GM13976 (cell line): ENCODE data around the gene AGBL4.

Experiments
- DNase-seq: peaks from one replicate; pipeline ENCODE4 v3.0.0; 2012; ENCODE audit warnings: low spot score
- in situ Hi-C: fragments of 300-500 bp; cut with MboI; formaldehyde crosslinking; loops from one replicate; pipeline ENCODE4 v1.12.0; 2022; ENCODE audit warnings: low sequenced_read_pairs, mixed read lengths, inconsistent platforms; ENCODE audit not compliant: unreplicated experiment
- TF ChIP-seq, protein P1 (sequence below): IDR thresholded peaks from 2 replicates; pipeline ENCODE4 v1.5.1; 2012; ENCODE audit warnings: borderline replicate concordance, mild to moderate bottlenecking; ENCODE audit not compliant: insufficient read depth; ENCODE audit errors: extremely low read depth, missing control alignments, control extremely low read depth

Gene AGBL4

DNA sequence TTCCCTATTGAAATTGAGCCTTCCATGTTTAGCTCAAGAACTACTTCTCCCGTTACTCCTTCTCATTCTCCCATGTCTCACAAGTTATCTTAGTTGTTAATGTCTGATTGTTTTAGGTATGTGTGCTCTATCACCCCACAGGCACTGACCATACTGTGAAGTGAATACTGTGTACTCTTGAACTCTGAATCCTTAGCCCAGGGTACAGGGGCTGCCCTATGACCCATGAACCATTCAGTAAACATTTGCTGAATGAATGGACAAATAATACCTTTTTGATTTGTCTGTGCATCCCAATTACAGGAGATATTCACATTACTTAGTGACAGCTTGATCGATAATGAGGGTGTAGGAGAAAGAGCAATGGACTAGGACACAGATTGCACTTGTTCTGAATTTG, 1077.7 kb downstream of the AGBL4 start:
- DNase-seq: no peak
- in situ Hi-C loops: no loop called here
- TF ChIP-seq, protein P1, sequence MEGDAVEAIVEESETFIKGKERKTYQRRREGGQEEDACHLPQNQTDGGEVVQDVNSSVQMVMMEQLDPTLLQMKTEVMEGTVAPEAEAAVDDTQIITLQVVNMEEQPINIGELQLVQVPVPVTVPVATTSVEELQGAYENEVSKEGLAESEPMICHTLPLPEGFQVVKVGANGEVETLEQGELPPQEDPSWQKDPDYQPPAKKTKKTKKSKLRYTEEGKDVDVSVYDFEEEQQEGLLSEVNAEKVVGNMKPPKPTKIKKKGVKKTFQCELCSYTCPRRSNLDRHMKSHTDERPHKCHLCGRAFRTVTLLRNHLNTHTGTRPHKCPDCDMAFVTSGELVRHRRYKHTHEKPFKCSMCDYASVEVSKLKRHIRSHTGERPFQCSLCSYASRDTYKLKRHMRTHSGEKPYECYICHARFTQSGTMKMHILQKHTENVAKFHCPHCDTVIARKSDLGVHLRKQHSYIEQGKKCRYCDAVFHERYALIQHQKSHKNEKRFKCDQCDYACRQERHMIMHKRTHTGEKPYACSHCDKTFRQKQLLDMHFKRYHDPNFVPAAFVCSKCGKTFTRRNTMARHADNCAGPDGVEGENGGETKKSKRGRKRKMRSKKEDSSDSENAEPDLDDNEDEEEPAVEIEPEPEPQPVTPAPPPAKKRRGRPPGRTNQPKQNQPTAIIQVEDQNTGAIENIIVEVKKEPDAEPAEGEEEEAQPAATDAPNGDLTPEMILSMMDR: no peak

DNA sequence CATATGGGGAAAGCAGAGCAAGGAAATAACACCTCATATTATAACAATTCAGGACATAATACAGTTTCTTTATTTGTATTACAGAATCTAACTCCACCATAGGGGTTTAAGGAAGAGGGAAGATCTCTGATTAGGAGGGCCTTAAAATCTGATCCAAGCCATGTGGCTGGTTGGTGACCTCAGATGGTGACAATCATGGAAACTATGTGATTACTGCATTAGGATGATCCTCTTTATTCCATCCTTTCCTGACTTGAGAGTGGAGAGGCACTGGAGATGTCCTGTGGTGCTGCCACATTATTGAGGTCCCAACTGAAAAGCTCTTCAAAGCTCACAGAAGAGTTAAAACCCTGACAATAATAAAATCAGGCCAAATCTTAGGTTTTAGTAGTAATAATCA, 1078.9 kb downstream of the AGBL4 start:
- no peak for DNase-seq

DNA sequence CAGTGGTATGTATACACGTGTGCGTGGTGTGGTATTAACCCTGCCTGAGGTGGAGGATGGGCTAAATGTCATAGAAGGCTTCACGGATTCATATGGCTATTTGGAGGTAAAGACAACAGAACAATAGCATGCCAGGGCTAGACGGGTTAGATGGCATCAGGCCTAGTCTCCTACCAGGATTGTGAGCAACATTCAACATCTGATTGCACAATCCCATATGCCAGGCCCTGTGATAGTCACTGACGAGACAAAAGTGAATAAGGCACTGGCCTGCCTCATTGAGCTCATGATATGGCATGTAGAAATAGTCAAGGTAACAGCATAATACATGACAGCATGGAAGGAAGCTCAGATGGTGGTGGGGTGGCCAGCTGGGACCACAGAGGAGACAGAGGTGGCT, 1079.9 kb downstream of the AGBL4 start:
- TF ChIP-seq, protein P1: no peak
- in situ Hi-C loops: no loop called here
- no peak for DNase-seq

More for the DNA sequence above, 1078.9 kb downstream of the AGBL4 start:
- in situ Hi-C loops: no loop called here
- TF ChIP-seq, protein P1: no peak

DNA sequence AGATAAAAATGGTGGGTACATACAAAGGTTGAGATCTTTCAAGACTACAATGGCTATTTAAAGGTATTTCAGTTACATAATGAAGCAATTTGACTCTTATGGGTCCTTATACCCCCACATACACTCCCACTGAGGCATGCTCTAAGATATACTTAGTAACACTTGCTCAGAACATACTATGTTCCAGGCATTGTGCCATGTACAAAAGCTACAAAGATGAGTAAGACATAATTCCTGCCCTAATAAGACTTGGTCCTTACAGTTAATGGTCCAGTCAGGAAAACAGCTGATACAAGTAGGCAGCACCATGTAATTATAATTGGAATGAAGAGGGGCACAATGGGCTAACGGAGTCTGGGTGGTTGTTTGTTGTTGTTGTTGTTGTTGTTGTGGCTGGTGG, 1080.4 kb downstream of the AGBL4 start:
- no peak for DNase-seq
- TF ChIP-seq, protein P1: no peak
- in situ Hi-C loops: no loop called here

DNA sequence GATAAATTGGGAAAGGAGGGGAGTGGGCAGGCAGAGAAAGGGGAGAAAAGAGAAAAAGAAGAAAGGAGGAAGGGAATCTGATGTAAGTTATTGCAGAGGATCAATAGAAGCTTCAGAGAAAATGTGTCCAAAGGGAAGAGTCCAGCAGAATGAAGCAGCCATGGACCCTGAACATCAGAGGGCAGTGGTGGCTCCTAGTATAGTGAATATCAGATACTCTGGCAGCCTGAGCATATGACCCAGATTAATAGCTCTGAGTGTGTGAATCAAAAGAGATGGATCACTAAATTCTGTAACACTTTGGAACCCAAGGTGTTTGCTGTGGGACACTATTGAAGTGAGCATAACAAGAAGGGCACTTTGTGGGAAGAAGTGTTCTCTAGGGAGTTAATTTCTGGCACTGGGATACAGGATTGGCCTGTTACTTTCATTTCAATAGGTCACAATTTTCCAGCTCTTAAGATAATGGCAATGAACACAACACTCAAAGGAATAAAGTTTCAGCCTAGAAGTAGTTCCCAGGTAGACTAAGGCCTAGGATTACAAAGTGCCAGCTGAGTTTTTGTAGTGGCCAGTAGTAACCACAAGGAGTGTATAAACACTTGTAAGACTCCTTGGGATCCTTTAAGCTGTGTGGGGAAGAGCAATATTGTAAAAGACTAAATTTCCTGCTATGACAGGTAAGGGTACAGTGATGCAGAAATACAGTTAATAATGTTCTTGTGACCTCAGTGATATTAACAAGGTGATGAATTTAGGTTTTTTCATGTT, 1082.6 kb downstream of the AGBL4 start:
- in situ Hi-C loops: no loop called here
- DNase-seq: no peak
- TF ChIP-seq, protein P1: no peak

DNA sequence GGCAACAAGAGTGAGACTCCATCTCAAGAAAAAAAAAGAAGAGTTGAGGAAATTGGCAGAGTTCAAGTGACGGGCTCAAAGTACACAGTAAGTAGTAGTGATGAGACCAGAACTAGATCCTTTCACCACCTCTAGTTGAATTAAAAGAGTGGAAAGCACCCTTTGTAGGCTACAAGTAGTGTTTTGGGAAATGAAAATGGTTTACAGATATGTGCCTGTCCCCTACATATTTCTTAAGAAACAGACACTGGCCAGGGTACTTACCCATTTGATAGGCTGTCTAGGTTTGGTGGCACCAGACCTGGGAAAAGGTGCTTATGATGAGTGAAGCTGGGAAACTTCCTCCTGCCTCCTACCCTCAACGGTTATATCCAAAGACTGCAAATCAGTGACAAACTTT, 1083.4 kb downstream of the AGBL4 start:
- no peak for DNase-seq
- TF ChIP-seq, protein P1: no peak
- in situ Hi-C loops: no loop called here

DNA sequence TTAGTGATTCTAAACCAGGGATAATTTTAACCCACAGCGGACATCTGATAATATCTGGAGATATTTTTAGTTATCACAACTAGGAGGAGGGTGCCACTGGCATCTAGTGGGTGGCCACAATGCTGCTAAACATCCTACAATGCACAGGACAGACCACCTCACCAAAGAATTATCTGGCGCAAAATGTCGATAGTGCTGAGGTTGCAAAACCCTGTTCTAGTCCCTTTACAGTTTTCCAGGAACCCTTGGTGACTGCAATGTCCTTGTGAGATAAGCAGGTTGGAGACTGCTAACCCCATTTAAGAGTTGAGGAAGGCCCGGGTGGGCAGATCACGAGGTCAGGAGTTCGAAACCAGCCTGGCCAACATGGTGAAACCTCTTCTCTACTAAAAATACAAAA, 1083.9 kb downstream of the AGBL4 start:
- in situ Hi-C loops: no loop called here
- DNase-seq: no peak
- TF ChIP-seq, protein P1: no peak
